Esophagus muscularis mucosa (tissue), 4 donors: Measurements from ENCODE around the gene DNAJB12. TPM values are rescaled to one million over a fixed set of nuclear protein-coding genes. Genes with fewer than 3 reads are reported as not detected.
"Not testable (repeated sequence)": the region's sequence is repeated elsewhere in the genome, so short reads cannot be mapped to it uniquely, and the experiment has no call there.

Source experiments
- DNase-seq: peaks from one replicate; pipeline ENCODE4 v3.0.0-alpha.2; 2017; ENCODE audit errors: extremely low spot score
- H3K27ac ChIP-seq, 4 donors: fragments of 200-600 bp; sonication (generic); replicated peaks in 1 of 4; 1 replicate in 3 of 4; 2 replicates in 1 of 4; pipeline ENCODE4 v1.5.1; 2016 to 2019; ENCODE audit warnings: mild to moderate bottlenecking in 1 of 4
- H3K27me3 ChIP-seq, 4 donors: fragments of 200-600 bp; sonication (generic); one replicate each; pipeline versions ENCODE4 v1.5.1 to v1.6.0; 2016 to 2019
- H3K36me3 ChIP-seq, 4 donors: fragments of 200-600 bp; sonication (generic); one replicate each; pipeline ENCODE4 v1.5.1; 2016 to 2019
- H3K4me1 ChIP-seq, 4 donors: fragments of 200-600 bp; sonication (generic); one replicate each; pipeline ENCODE4 v1.5.1; 2016 to 2019
- H3K4me3 ChIP-seq, 4 donors: fragments of 200-600 bp; sonication (generic); 1 replicate in 2 of 4; 2 replicates in 2 of 4; pipeline ENCODE4 v1.5.1; 2016 to 2019; ENCODE audit warnings: mild to moderate bottlenecking in 4 of 4, moderate library complexity in 1 of 4
- H3K9me3 ChIP-seq, 4 donors: fragments of 200-600 bp; sonication (generic); 1 replicate in 3 of 4; 2 replicates in 1 of 4; pipeline ENCODE4 v1.5.1; 2016 to 2019
- CTCF ChIP-seq, 3 experiments: fragments of 200-600 bp in 2 of 3; fragments of 450-650 bp in 1 of 3; sonication (generic) in 2 of 3; IDR thresholded peaks; one replicate each; pipeline ENCODE4 v1.5.1; 2017 to 2019; ENCODE audit warnings: antibody characterized with exemption in 3 of 3, mild to moderate bottlenecking in 2 of 3, moderate library complexity in 1 of 3
- EP300 ChIP-seq: sonication (generic); formaldehyde crosslinking; IDR thresholded peaks from one replicate; pipeline ENCODE4 v1.6.1; 2017; ENCODE audit warnings: antibody characterized with exemption
- POLR2A ChIP-seq: fragments of 450-650 bp; IDR thresholded peaks from one replicate; pipeline ENCODE4 v1.6.1; 2017; ENCODE audit warnings: antibody characterized with exemption, moderate library complexity, mild to moderate bottlenecking, low read depth
- POLR2AphosphoS5 ChIP-seq, 2 donors: sonication (generic); formaldehyde crosslinking; IDR thresholded peaks; one replicate each; pipeline ENCODE4 v1.6.1; 2017; ENCODE audit warnings: antibody characterized with exemption in 2 of 2
- WGBS: methylation state at CpG from one replicate; pipeline ENCODE4 v1.1.5; 2018; 5-methylcytosine and 5-hydroxymethylcytosine counted together
- intact Hi-C: fragments of 100-400 bp; cut with DNase I; formaldehyde crosslinking; loops from one replicate; pipeline ENCODE4 v1.15.1; 2023
- total RNA-seq, 4 donors: library from RNA; depleted of rRNA; stranded (reverse); fragments of >200 nt; gene quantifications; one replicate each; pipeline versions ENCODE4 v1.1.0 to v1.2.1, GENCODE V29; 2016

Gene DNAJB12
- total RNA-seq, 4 donors from 2014 or later = 27.8 to 46.5 (median 37.8) TPM

GRCh38 chr10:72349438-72349837, 5.3 kb downstream of the DNAJB12 start:
- TF ChIP-seq EP300 (no peak), POLR2AphosphoS5 (IDR thresholded peaks at IDR 0.05) (no peak), CTCF (IDR thresholded peaks at IDR 0.05) (no peak), POLR2A (no peak)
- Histone ChIP-seq H3K9me3 (no peaks in the 10 kb centered on the region), H3K27ac (no peak overlapping the region), H3K27me3 (no peaks in the 10 kb centered on the region), H3K4me3 (no peak overlapping the region), H3K4me1 (peaks cover 27 to 59% (median 40%) of the 10 kb centered on the region in 4 donors), H3K36me3 (peaks cover 4 to 66% (median 42%) of the 10 kb centered on the region in 4 donors)
- WGBS = 97% methylated on average over 2 of the region's 2 CpGs
- intact Hi-C loops = no loop called here
- DNase-seq = no peak

GRCh38 chr10:72348282-72348681, 6.4 kb downstream of the DNAJB12 start:
- H3K36me3 ChIP-seq = peaks cover 14 to 78% (median 53%) of the 10 kb centered on the region in 4 donors
- DNase-seq = no peak
- H3K4me3 ChIP-seq = no peak overlapping the region
- 79% methylated on average over 4 of the region's 7 CpGs for WGBS
- intact Hi-C loops = no loop called here
- peaks cover 22 to 52% (median 35%) of the 10 kb centered on the region in 4 donors for H3K4me1 ChIP-seq
- H3K27ac ChIP-seq = no peak overlapping the region
- no peaks in the 10 kb centered on the region for H3K9me3 ChIP-seq
- H3K27me3 ChIP-seq = no peaks in the 10 kb centered on the region
- no peak for TF ChIP-seq EP300
- no peak for TF ChIP-seq POLR2AphosphoS5 (IDR thresholded peaks at IDR 0.05)
- TF ChIP-seq POLR2A = no peak
- TF ChIP-seq CTCF (IDR thresholded peaks at IDR 0.05) = no peak

- H3K27me3 ChIP-seq, H3K27ac ChIP-seq, DNase-seq, H3K9me3 ChIP-seq, intact Hi-C loops, H3K4me3 ChIP-seq: not testable (repeated sequence)
- Histone ChIP-seq H3K36me3 (peaks cover 31 to 82% (median 72%) of the 10 kb centered on the region in 4 donors), H3K4me1 (peaks cover under 1 to 34% (median 15%) of the 10 kb centered on the region in 4 donors)
- 90% methylated on average over 7 of the region's 7 CpGs for WGBS
Measured at GRCh38 chr10:72346117-72346516, 8.6 kb downstream of the DNAJB12 start.

GRCh38 chr10:72344932-72345331, 9.8 kb downstream of the DNAJB12 start:
- Histone ChIP-seq H3K36me3 (peaks cover 38 to 83% (median 73%) of the 10 kb centered on the region in 4 donors), H3K4me3 (no peak overlapping the region), H3K9me3 (no peaks in the 10 kb centered on the region), H3K4me1 (peaks cover 0 to 35% (median 20%) of the 10 kb centered on the region in 4 donors), H3K27me3 (no peaks in the 10 kb centered on the region), H3K27ac (no peak overlapping the region)
- 92% methylated on average over 9 of the region's 11 CpGs for WGBS
- intact Hi-C loops = no loop called here
- DNase-seq = no peak
- TF ChIP-seq EP300 (no peak), CTCF (IDR thresholded peaks at IDR 0.05) (no peak), POLR2A (no peak), POLR2AphosphoS5 (IDR thresholded peaks at IDR 0.05) (no peak)

DNA sequence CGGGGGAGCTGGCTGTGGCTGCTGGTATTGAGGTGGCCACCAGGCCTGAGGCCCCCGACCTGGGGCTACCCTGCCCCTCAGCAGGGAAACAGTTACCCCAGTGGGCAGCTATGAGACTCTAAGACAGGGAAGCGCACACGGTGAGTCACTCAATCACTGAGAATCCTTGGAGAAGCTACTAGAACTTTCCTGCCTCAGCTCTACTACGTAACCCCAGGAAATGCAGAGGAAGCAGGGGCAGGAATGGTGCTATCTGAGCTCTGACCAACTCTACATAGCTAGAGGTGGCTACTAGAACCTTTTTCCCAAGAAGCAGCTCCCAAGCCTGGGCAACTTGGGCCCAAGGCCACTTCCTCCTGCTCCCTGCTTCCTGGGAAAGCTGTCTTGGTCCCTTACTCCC, 11.8 kb downstream of the DNAJB12 start:
- no peak for TF ChIP-seq POLR2A
- intact Hi-C loops = no loop called here

More for the DNA sequence above, 11.8 kb downstream of the DNAJB12 start:
- Histone ChIP-seq H3K9me3 (no peaks in the 10 kb centered on the region), H3K4me1 (peaks cover 0 to 20% (median 17%) of the 10 kb centered on the region in 4 donors), H3K36me3 (peaks cover 45 to 83% (median 78%) of the 10 kb centered on the region in 4 donors), H3K27me3 (no peaks in the 10 kb centered on the region), H3K4me3 (no peak overlapping the region), H3K27ac (no peak overlapping the region)
- WGBS = 78% methylated on average over 3 of the region's 5 CpGs
- no peak for DNase-seq
